Tibial artery (tissue), 4 donors: ENCODE measurements around the gene HNRNPA0.

ENCODE experiments used
- DNase-seq, 2 donors: peaks; one replicate each; pipeline ENCODE4 v3.0.0-alpha.2; 2019
- H3K27ac ChIP-seq, 2 donors: fragments of 200-600 bp; sonication (generic) in 1 of 2; 1 replicate in 1 of 2; 2 replicates in 1 of 2; pipeline ENCODE4 v1.5.1; 2018 to 2019; ENCODE audit warnings: mild to moderate bottlenecking in 1 of 2
- H3K27me3 ChIP-seq, 2 donors: fragments of 200-600 bp; sonication (generic) in 1 of 2; one replicate each; pipeline versions ENCODE4 v1.5.1 to v1.6.0; 2016 to 2019
- H3K36me3 ChIP-seq, 3 donors: fragments of 200-600 bp; sonication (generic) in 2 of 3; one replicate each; pipeline ENCODE4 v1.5.1; 2016 to 2019; ENCODE audit warnings: mild to moderate bottlenecking in 2 of 3
- H3K4me1 ChIP-seq, 4 donors: fragments of 200-600 bp; sonication (generic) in 2 of 4; 1 replicate in 3 of 4; 2 replicates in 1 of 4; pipeline ENCODE4 v1.5.1; 2016 to 2019
- H3K4me3 ChIP-seq, 2 donors: fragments of 200-600 bp; sonication (generic) in 1 of 2; 1 replicate in 1 of 2; 2 replicates in 1 of 2; pipeline ENCODE4 v1.5.1; 2018 to 2019; ENCODE audit warnings: mild to moderate bottlenecking in 2 of 2
- H3K9me3 ChIP-seq, 3 donors: fragments of 200-600 bp; sonication (generic) in 1 of 3; one replicate each; pipeline ENCODE4 v1.5.1; 2016 to 2019
- CTCF ChIP-seq, 2 experiments: fragments of 200-600 bp in 1 of 2; fragments of 450-650 bp in 1 of 2; IDR thresholded peaks; one replicate each; pipeline ENCODE4 v1.5.1; 2017 to 2019; ENCODE audit warnings: antibody characterized with exemption in 2 of 2, mild to moderate bottlenecking in 1 of 2, moderate library complexity in 1 of 2
- intact Hi-C: fragments of 100-400 bp; cut with DNase I; formaldehyde crosslinking; loops from one replicate; pipeline ENCODE4 v1.15.0; 2023; ENCODE audit warnings: low total_unique reads

Gene HNRNPA0

GRCh38 chr5:137703565-137703964 lies 50.6 kb downstream of the HNRNPA0 start:
- no peak overlapping the region for H3K4me3 ChIP-seq
- H3K27ac ChIP-seq, result no peak overlapping the region
- no peaks in the 10 kb centered on the region for H3K9me3 ChIP-seq
- no peaks in the 10 kb centered on the region for H3K36me3 ChIP-seq
- peaks cover 0 to 17% (median 2%) of the 10 kb centered on the region in 4 donors for H3K4me1 ChIP-seq
- no peak for DNase-seq
- intact Hi-C loops, result no loop called here
- TF ChIP-seq CTCF (IDR thresholded peaks at IDR 0.05), result no peak
- no peaks in the 10 kb centered on the region for H3K27me3 ChIP-seq

DNA sequence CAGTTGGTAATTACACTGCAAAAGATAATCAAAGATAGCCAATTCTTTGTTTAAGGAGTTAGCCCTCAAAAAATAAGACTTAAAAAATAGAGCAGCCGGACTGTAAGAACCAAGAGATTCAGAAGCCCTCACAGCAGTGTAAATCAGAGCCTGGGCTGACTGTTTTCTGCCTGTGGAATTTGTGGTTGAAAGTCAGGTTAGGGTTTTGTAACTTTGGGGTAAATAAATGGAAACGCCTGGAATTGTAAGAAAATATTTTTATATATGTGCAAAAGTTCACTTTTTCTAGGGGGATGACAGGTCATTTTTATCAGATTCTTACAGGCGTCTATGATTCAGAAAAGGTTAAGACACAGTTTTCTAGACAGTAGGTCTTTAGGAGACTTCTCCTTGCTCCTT lies 53.9 kb downstream of the HNRNPA0 start:
- no peaks in the 10 kb centered on the region for H3K36me3 ChIP-seq
- no peak for DNase-seq
- H3K4me1 ChIP-seq, result peaks cover 0 to 11% (median 0%) of the 10 kb centered on the region in 4 donors
- H3K27ac ChIP-seq, result no peak overlapping the region
- no peak overlapping the region for H3K4me3 ChIP-seq
- intact Hi-C loops, result no loop called here
- no peak for TF ChIP-seq CTCF (IDR thresholded peaks at IDR 0.05)
- no peaks in the 10 kb centered on the region for H3K27me3 ChIP-seq
- no peaks in the 10 kb centered on the region for H3K9me3 ChIP-seq

DNA sequence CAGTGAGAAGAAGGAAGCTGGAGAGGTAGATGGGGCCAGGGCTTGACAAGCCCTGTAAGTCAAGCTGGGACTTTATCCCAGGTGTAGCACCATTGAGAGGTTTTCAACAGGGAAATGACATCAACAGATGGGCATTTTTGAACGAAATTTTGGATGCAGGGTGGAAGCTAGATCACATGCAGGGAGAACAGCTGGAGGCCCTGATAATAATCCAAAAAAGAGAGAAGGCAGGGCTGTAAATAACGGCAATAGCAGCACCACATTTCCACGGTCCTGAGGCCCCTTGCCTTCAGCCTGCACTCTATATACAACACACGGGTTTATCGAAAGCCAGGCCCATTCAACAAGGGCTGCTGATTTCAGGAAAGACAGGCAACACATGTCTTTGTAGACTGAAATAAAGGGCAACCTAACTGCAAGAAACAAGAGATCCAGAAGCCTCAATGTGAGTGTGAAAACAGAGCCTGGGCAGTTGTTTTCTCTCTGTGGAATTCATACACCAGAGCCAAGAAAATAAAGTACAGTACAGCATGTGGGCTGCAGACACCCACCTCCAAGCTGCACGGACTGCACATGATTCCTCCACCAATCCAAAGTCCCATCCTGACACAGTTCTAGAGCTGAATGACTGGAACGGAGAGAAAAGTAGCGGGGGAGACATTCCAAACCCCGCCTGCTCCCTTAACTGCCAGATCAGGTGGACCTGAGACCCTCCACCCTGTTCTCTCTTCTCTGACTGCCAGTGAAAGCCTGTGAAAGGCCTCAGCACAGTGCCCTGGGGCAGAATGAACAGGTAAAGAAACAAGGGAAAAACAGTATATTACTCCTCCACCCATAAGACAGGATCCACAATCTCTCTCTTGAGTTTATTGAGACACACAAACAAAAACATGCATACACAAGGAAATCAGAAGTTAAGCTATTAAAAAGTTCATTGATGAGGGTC lies 54.6 kb downstream of the HNRNPA0 start:
- intact Hi-C loops, result no loop called here
- Histone ChIP-seq H3K9me3 (no peaks in the 10 kb centered on the region), H3K27me3 (no peaks in the 10 kb centered on the region), H3K4me1 (peaks cover 0 to 11% (median 0%) of the 10 kb centered on the region in 4 donors), H3K27ac (no peak overlapping the region), H3K36me3 (no peaks in the 10 kb centered on the region), H3K4me3 (no peak overlapping the region)
- DNase-seq, result no peak
- TF ChIP-seq CTCF (IDR thresholded peaks at IDR 0.05), result no peak

DNA sequence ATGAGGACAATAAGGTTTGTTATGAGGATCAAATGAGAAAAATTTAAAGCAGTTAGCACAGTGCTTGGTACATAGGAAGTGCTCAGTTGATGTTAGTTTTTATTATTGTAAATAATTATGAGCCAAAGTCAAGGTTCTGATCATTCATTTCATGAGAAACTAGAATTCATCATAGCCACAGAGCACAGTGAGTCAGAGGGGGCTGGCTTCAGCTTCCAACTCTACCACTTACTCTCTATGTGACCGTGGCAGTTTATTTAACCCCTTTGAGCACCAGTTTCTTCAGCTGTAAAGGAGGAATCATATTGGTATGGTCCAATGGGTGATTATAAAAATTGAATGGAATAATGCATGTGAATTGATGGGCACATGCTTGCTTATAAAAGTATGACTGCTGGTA lies 57.7 kb downstream of the HNRNPA0 start:
- Histone ChIP-seq H3K9me3 (no peaks in the 10 kb centered on the region), H3K4me1 (peaks cover 0 to 11% (median 0%) of the 10 kb centered on the region in 4 donors), H3K27ac (no peak overlapping the region), H3K4me3 (no peak overlapping the region), H3K27me3 (no peaks in the 10 kb centered on the region), H3K36me3 (peaks cover 0 to 6% (median 5%) of the 10 kb centered on the region in 3 donors)
- TF ChIP-seq CTCF (IDR thresholded peaks at IDR 0.05), result no peak
- DNase-seq, result no peak
- intact Hi-C loops, result no loop called here

GRCh38 chr5:137695651-137696428 lies 58.3 kb downstream of the HNRNPA0 start:
- no peak for DNase-seq
- Histone ChIP-seq H3K9me3 (no peaks in the 10 kb centered on the region), H3K4me1 (peaks cover 0 to 11% (median 0%) of the 10 kb centered on the region in 4 donors), H3K27me3 (no peaks in the 10 kb centered on the region), H3K27ac (no peak overlapping the region), H3K36me3 (peaks cover 0 to 6% (median 5%) of the 10 kb centered on the region in 3 donors), H3K4me3 (no peak overlapping the region)
- TF ChIP-seq CTCF (IDR thresholded peaks at IDR 0.05), result no peak
- intact Hi-C loops, result no loop called here
